Measurements from ENCODE around the gene LCN15. TPM values are rescaled to one million over a fixed set of nuclear protein-coding genes. Genes with fewer than 3 reads are reported as not detected.

The LCN15 gene
- total and polyA plus RNA-seq, 2 of the 13 experiments (the other 11 are each of a cell fraction or from before 2014, with no cell fraction given), result 1.3 to 53.7 TPM

- TF ChIP-seq NFIB (CRISPR knock-in tag; IDR thresholded peaks at IDR 0.05; ENCODE audit: borderline replicate concordance), result peak; percentile 79; the same call in 1 of the 2 replicates
- TF ChIP-seq, protein P1, sequence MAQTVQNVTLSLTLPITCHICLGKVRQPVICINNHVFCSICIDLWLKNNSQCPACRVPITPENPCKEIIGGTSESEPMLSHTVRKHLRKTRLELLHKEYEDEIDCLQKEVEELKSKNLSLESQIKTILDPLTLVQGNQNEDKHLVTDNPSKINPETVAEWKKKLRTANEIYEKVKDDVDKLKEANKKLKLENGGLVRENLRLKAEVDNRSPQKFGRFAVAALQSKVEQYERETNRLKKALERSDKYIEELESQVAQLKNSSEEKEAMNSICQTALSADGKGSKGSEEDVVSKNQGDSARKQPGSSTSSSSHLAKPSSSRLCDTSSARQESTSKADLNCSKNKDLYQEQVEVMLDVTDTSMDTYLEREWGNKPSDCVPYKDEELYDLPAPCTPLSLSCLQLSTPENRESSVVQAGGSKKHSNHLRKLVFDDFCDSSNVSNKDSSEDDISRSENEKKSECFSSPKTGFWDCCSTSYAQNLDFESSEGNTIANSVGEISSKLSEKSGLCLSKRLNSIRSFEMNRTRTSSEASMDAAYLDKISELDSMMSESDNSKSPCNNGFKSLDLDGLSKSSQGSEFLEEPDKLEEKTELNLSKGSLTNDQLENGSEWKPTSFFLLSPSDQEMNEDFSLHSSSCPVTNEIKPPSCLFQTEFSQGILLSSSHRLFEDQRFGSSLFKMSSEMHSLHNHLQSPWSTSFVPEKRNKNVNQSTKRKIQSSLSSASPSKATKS (CRISPR knock-in tag; IDR thresholded peaks at IDR 0.05), result no peak
- TF ChIP-seq ZNF546 (CRISPR knock-in tag; conservative IDR thresholded peaks at IDR 0.05), result peak; percentile 90
- TF ChIP-seq MLLT10 (CRISPR knock-in tag; IDR thresholded peaks at IDR 0.05), result no peak
- TF ChIP-seq, protein P2, sequence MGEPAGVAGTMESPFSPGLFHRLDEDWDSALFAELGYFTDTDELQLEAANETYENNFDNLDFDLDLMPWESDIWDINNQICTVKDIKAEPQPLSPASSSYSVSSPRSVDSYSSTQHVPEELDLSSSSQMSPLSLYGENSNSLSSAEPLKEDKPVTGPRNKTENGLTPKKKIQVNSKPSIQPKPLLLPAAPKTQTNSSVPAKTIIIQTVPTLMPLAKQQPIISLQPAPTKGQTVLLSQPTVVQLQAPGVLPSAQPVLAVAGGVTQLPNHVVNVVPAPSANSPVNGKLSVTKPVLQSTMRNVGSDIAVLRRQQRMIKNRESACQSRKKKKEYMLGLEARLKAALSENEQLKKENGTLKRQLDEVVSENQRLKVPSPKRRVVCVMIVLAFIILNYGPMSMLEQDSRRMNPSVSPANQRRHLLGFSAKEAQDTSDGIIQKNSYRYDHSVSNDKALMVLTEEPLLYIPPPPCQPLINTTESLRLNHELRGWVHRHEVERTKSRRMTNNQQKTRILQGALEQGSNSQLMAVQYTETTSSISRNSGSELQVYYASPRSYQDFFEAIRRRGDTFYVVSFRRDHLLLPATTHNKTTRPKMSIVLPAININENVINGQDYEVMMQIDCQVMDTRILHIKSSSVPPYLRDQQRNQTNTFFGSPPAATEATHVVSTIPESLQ (CRISPR knock-in tag; conservative IDR thresholded peaks at IDR 0.05), result no peak
- peak; percentile 84; the same call in 1 of the 2 replicates for TF ChIP-seq ZNF557 (CRISPR knock-in tag; IDR thresholded peaks at IDR 0.05)
- no peak for TF ChIP-seq ZSCAN20 (CRISPR knock-in tag; IDR thresholded peaks at IDR 0.05; ENCODE audit: borderline replicate concordance)
- TF ChIP-seq ZMYM3 (CRISPR knock-in tag; IDR thresholded peaks at IDR 0.05), result no peak; the same call in 1 of the 2 replicates
- no peak for TF ChIP-seq ZNF792 (CRISPR knock-in tag; IDR thresholded peaks at IDR 0.05)
- TF ChIP-seq MEIS1 (CRISPR knock-in tag; IDR thresholded peaks at IDR 0.05; ENCODE audit: borderline replicate concordance), result peak; percentile 63; the same call in 1 of the 2 replicates
- TF ChIP-seq ATF2 (CRISPR knock-in tag; IDR thresholded peaks at IDR 0.05), result peak; percentile 76
- no peak for TF ChIP-seq TRIM22 (IDR thresholded peaks at IDR 0.05)
- TF ChIP-seq NPAS2 (CRISPR knock-in tag; IDR thresholded peaks at IDR 0.05; ENCODE audit: borderline replicate concordance), result no peak
- TF ChIP-seq CEBPZ (IDR thresholded peaks at IDR 0.05; ENCODE audit: low read length), result no peak
- TF ChIP-seq NR2C2 (CRISPR knock-in tag; IDR thresholded peaks at IDR 0.05; ENCODE audit: borderline replicate concordance), result peak; percentile 30; the same call in 1 of the 2 replicates
- TF ChIP-seq ZBTB21 (CRISPR knock-in tag; IDR thresholded peaks at IDR 0.05), result no peak
- TF ChIP-seq, protein P3, sequence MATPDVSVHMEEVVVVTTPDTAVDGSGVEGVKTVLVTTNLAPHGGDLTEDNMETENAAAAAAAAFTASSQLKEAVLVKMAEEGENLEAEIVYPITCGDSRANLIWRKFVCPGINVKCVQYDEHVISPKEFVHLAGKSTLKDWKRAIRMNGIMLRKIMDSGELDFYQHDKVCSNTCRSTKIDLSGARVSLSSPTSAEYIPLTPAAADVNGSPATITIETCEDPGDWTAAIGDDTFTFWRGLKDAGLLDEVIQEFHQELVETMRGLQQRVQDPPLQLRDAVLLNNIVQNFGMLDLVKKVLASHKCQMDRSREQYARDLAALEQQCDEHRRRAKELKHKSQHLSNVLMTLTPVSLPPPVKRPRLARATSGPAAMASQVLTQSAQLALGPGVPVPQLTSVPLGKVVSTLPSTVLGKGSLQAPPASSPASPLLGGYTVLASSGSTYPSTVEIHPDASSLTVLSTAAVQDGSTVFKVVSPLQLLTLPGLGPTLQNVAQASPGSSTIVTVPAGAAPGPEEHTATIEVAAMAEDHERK (CRISPR knock-in tag; IDR thresholded peaks at IDR 0.05; ENCODE audit: low read depth), result no peak
Observed at GRCh38 chr9:136799079-136799853, 34.9 kb upstream of the LCN15 start (continued).
